Measurements from ENCODE around the gene GPR137.

- TF ChIP-seq POLR2A (IDR thresholded peaks at IDR 0.05; ENCODE audit: low read depth, low read length) (no peak), PAX5 (IDR thresholded peaks at IDR 0.05; ENCODE audit: insufficient read depth, low read length, severe bottlenecking) (no peak), POLR2AphosphoS5 (IDR thresholded peaks at IDR 0.05; ENCODE audit: low read depth, low read length) (no peak), TAF1 (IDR thresholded peaks at IDR 0.05; ENCODE audit: low read depth, low read length) (no peak)
These were observed 12.2 kb downstream of the GPR137 start for GRCh38 chr11:64297699-64298358.
